Spleen (tissue), 11 donors: ENCODE data around the gene CUL9. TPM values are rescaled to one million over a fixed set of nuclear protein-coding genes. Genes with fewer than 3 reads are reported as not detected.

Experiments
- DNase-seq: peaks from one replicate; pipeline ENCODE4 v3.0.0-alpha.2; 2020
- H3K27ac ChIP-seq, 8 donors: fragments of 200-600 bp; sonication (generic) in 7 of 8; 1 replicate in 4 of 8; 2 replicates in 4 of 8; pipeline versions ENCODE4 v1.5.0 to v1.8.0; 2016 to 2021; ENCODE audit warnings: inconsistent platforms in 4 of 8, mild to moderate bottlenecking in 4 of 8, moderate library complexity in 1 of 8
- H3K27me3 ChIP-seq, 7 donors: fragments of 200-600 bp; sonication (generic) in 6 of 7; replicated peaks in 1 of 7; 1 replicate in 4 of 7; 2 replicates in 3 of 7; pipeline versions ENCODE4 v1.5.0 to v1.8.0; 2016 to 2021; ENCODE audit warnings: inconsistent platforms in 3 of 7, mild to moderate bottlenecking in 1 of 7
- H3K36me3 ChIP-seq, 6 donors: fragments of 200-600 bp; sonication (generic) in 5 of 6; 1 replicate in 4 of 6; 2 replicates in 2 of 6; pipeline versions ENCODE4 v1.5.0 to v1.8.0; 2016 to 2021; ENCODE audit warnings: inconsistent platforms in 2 of 6
- H3K4me1 ChIP-seq, 6 donors: fragments of 200-600 bp; sonication (generic) in 5 of 6; 1 replicate in 3 of 6; 2 replicates in 3 of 6; pipeline versions ENCODE4 v1.5.0 to v1.8.0; 2016 to 2021; ENCODE audit warnings: inconsistent platforms in 3 of 6
- H3K4me3 ChIP-seq, 8 donors: fragments of 200-600 bp; sonication (generic) in 7 of 8; 1 replicate in 4 of 8; 2 replicates in 4 of 8; pipeline versions ENCODE4 v1.5.0 to v1.8.0; 2016 to 2021; ENCODE audit warnings: inconsistent platforms in 4 of 8, mild to moderate bottlenecking in 4 of 8, moderate library complexity in 2 of 8
- H3K9me3 ChIP-seq, 8 donors: fragments of 200-600 bp; sonication (generic) in 7 of 8; 1 replicate in 4 of 8; 2 replicates in 4 of 8; pipeline versions ENCODE4 v1.5.0 to v1.8.0; 2016 to 2021; ENCODE audit warnings: inconsistent platforms in 4 of 8
- CTCF ChIP-seq, 11 experiments: fragments of 200-600 bp in 7 of 11; fragments of 450-650 bp in 4 of 11; sonication (generic) in 4 of 11; IDR thresholded peaks in 8 of 11; conservative IDR thresholded peaks in 3 of 11; 1 replicate in 7 of 11; 2 replicates in 4 of 11; pipeline versions ENCODE4 v1.4.0 to v1.8.0; 2016 to 2021; ENCODE audit warnings: antibody characterized with exemption in 11 of 11, inconsistent platforms in 4 of 11, mild to moderate bottlenecking in 1 of 11
- POLR2A ChIP-seq, 3 donors: fragments of 450-650 bp; IDR thresholded peaks; one replicate each; pipeline ENCODE4 v1.5.1; 2017; ENCODE audit warnings: antibody characterized with exemption in 3 of 3, mild to moderate bottlenecking in 1 of 3
- POLR2AphosphoS5 ChIP-seq, 3 donors: sonication (generic); formaldehyde crosslinking; IDR thresholded peaks; one replicate each; pipeline ENCODE4 v1.5.1; 2017; ENCODE audit warnings: antibody characterized with exemption in 3 of 3
- WGBS, 5 donors: extraction: QIAGEN DNeasy Blood & Tissue Kit in 3 of 5; methylation state at CpG; one replicate each; pipeline versions ENCODE4 v1.1.5 to v1.1.7; 2013 to 2018; 5-methylcytosine and 5-hydroxymethylcytosine counted together
- intact Hi-C: fragments of 100-400 bp; cut with DNase I; formaldehyde crosslinking; loops from one replicate; pipeline ENCODE4 v1.15.0; 2023; ENCODE audit warnings: low total_unique reads
- polyA plus RNA-seq, 3 donors: library from polyadenylated mRNA; stranded (reverse); fragments of 200-250 nt; gene quantifications; one replicate each; pipeline ENCODE4 v1.2.1, GENCODE V29; 2013
- total RNA-seq, 7 donors: library from RNA; depleted of rRNA in 3 of 7; stranded (reverse); fragments of >200 nt in 3 of 7; fragmentation: NEBNext Ultra II Directional in 4 of 7; extraction: Animal tissue kit (Norgen Biotek cat#: 25700) in 4 of 7; gene quantifications; one replicate each; pipeline versions ENCODE4 v1.1.0 to v1.2.1, GENCODE V29; 2016 to 2021
- donor health status: healthy with polysubstance abuse.
- donor health status: DM: no; HTN: no; CAD: no; lungs with moderate emphysema.
- donor health status: DM: no; HTN: no; CAD: no.
- donor health status: Bipolar disorder and iron deficiency.
- donor health status: healthy.
- donor health status: DM: no; HTN: no; CAD: no.
- donor health status: DM: yes; HTN: yes; CAD: no.

Gene CUL9
- total and polyA plus RNA-seq, 10 donors, result 50.4 to 145 (median 69.1) TPM

GRCh38 chr6:43196337-43196736 lies 14.3 kb downstream of the CUL9 start:
- intact Hi-C loops, result no loop called here
- peaks cover 0 to 100% (median 84%) of the 10 kb centered on the region in 6 donors for H3K36me3 ChIP-seq
- no peak overlapping the region for H3K4me3 ChIP-seq
- H3K9me3 ChIP-seq, result no peaks in the 10 kb centered on the region
- TF ChIP-seq POLR2A (IDR thresholded peaks at IDR 0.05), result no peak
- no peak for TF ChIP-seq CTCF (IDR thresholded peaks at IDR 0.05 in 8 of 11, conservative IDR thresholded peaks at IDR 0.05 in 3 of 11)
- no peak for TF ChIP-seq POLR2AphosphoS5 (IDR thresholded peaks at IDR 0.05)
- peak; percentile 47 for DNase-seq
- 81 to 92% (median 89%) methylated on average over 5 of the region's 5 CpGs for WGBS, 5 donors
- no peaks in the 10 kb centered on the region for H3K4me1 ChIP-seq
- H3K27ac ChIP-seq, result no peak overlapping the region
- H3K27me3 ChIP-seq, result no peaks in the 10 kb centered on the region

- WGBS, 5 donors, result 90 to 97% (median 95%) methylated on average over 4 to 6 of the region's 6 CpGs
- no peaks in the 10 kb centered on the region for H3K9me3 ChIP-seq
- H3K27ac ChIP-seq, result no peak overlapping the region
- H3K36me3 ChIP-seq, result peaks cover 0 to 100% (median 72%) of the 10 kb centered on the region in 6 donors
- intact Hi-C loops, result no loop called here
- DNase-seq, result peak; percentile 41
- TF ChIP-seq POLR2A (IDR thresholded peaks at IDR 0.05) (no peak), POLR2AphosphoS5 (IDR thresholded peaks at IDR 0.05) (no peak), CTCF (IDR thresholded peaks at IDR 0.05 in 8 of 11, conservative IDR thresholded peaks at IDR 0.05 in 3 of 11) (no peak)
- no peaks in the 10 kb centered on the region for H3K4me1 ChIP-seq
- H3K4me3 ChIP-seq, result no peak overlapping the region
- H3K27me3 ChIP-seq, result no peaks in the 10 kb centered on the region
Measured at GRCh38 chr6:43199912-43200311, 17.9 kb downstream of the CUL9 start.

- TF ChIP-seq POLR2AphosphoS5 (IDR thresholded peaks at IDR 0.05) (no peak), POLR2A (IDR thresholded peaks at IDR 0.05) (no peak), CTCF (IDR thresholded peaks at IDR 0.05 in 8 of 11, conservative IDR thresholded peaks at IDR 0.05 in 3 of 11) (no peak)
- no peaks in the 10 kb centered on the region for H3K27me3 ChIP-seq
- no peaks in the 10 kb centered on the region for H3K9me3 ChIP-seq
- no peak overlapping the region for H3K27ac ChIP-seq
- WGBS, 5 donors, result 90 to 97% (median 96%) methylated on average over 6 of the region's 6 CpGs
- intact Hi-C loops, result no loop called here
- peaks cover 0 to 100% (median 74%) of the 10 kb centered on the region in 6 donors for H3K36me3 ChIP-seq
- no peak overlapping the region for H3K4me3 ChIP-seq
- H3K4me1 ChIP-seq, result no peaks in the 10 kb centered on the region
- peak; percentile 46 for DNase-seq
Measured at GRCh38 chr6:43200541-43200940, 18.5 kb downstream of the CUL9 start.

GRCh38 chr6:43202451-43202850 lies 20.5 kb downstream of the CUL9 start:
- TF ChIP-seq POLR2AphosphoS5 (IDR thresholded peaks at IDR 0.05) (no peak), CTCF (IDR thresholded peaks at IDR 0.05 in 8 of 11, conservative IDR thresholded peaks at IDR 0.05 in 3 of 11) (no peak), POLR2A (IDR thresholded peaks at IDR 0.05) (no peak)
- H3K36me3 ChIP-seq, result peaks cover 0 to 99% (median 63%) of the 10 kb centered on the region in 6 donors
- no peaks in the 10 kb centered on the region for H3K4me1 ChIP-seq
- intact Hi-C loops, result no loop called here
- 82 to 93% (median 89%) methylated on average over 5 of the region's 5 CpGs for WGBS, 5 donors
- H3K27ac ChIP-seq, result no peak overlapping the region
- H3K4me3 ChIP-seq, result no peak overlapping the region
- no peaks in the 10 kb centered on the region for H3K9me3 ChIP-seq
- DNase-seq, result no peak
- no peaks in the 10 kb centered on the region for H3K27me3 ChIP-seq
